Trophoblast cell (in vitro differentiated cells and primary cell): Measurements from ENCODE around the gene BACE1-AS.

Experiments
- DNase-seq, 2 donors: peaks; one replicate each; pipeline ENCODE4 v3.0.0-alpha.2; 2016
- H2AFZ ChIP-seq: 2 replicates; pipeline ENCODE4 v1.6.1; 2013; ENCODE audit warnings: low read length, moderate library complexity, mild to moderate bottlenecking; ENCODE audit not compliant: insufficient read depth, poor library complexity
- H2AK5ac ChIP-seq: 2 replicates; pipeline ENCODE4 v1.6.1; 2013; ENCODE audit warnings: mild to moderate bottlenecking, low read length
- H2BK120ac ChIP-seq: 2 replicates; pipeline ENCODE4 v1.6.1; 2013; ENCODE audit warnings: low read length, mild to moderate bottlenecking, moderate library complexity; ENCODE audit not compliant: insufficient read depth, poor library complexity
- H2BK12ac ChIP-seq: 2 replicates; pipeline ENCODE4 v1.6.1; 2013; ENCODE audit warnings: mild to moderate bottlenecking, low read length, moderate library complexity
- H2BK5ac ChIP-seq: 2 replicates; pipeline ENCODE4 v1.6.1; 2013; ENCODE audit warnings: low read length, low read depth, moderate library complexity, mild to moderate bottlenecking; ENCODE audit not compliant: poor library complexity
- H3K14ac ChIP-seq: 2 replicates; pipeline ENCODE4 v1.6.1; 2013; ENCODE audit warnings: mild to moderate bottlenecking, low read length
- H3K18ac ChIP-seq: 2 replicates; pipeline ENCODE4 v1.6.1; 2013; ENCODE audit warnings: mild to moderate bottlenecking, low read length
- H3K23ac ChIP-seq: 2 replicates; pipeline ENCODE4 v1.6.1; 2013; ENCODE audit warnings: low read length
- H3K27ac ChIP-seq: 2 replicates; pipeline ENCODE4 v1.5.1; 2013; ENCODE audit warnings: low read depth, mild to moderate bottlenecking, inconsistent platforms, low read length, moderate library complexity
- H3K27me3 ChIP-seq: 2 replicates; pipeline ENCODE4 v1.6.1; 2013; ENCODE audit warnings: inconsistent platforms, mild to moderate bottlenecking, low read length, moderate library complexity; ENCODE audit not compliant: insufficient read depth
- H3K36me3 ChIP-seq, 2 experiments: 1 replicate in 1 of 2; 2 replicates in 1 of 2; pipeline ENCODE4 v1.6.1; 2013; ENCODE audit warnings: low read length in 2 of 2, mild to moderate bottlenecking in 2 of 2, moderate library complexity in 1 of 2; ENCODE audit not compliant: insufficient read depth in 2 of 2, control insufficient read depth in 1 of 2
- H3K4ac ChIP-seq: 2 replicates; pipeline ENCODE4 v1.6.1; 2013; ENCODE audit warnings: low read depth, mild to moderate bottlenecking, low read length, moderate library complexity
- H3K4me1 ChIP-seq, 2 experiments: 1 replicate in 1 of 2; 2 replicates in 1 of 2; pipeline ENCODE4 v1.6.1; 2013; ENCODE audit warnings: low read length in 2 of 2, mild to moderate bottlenecking in 2 of 2, moderate library complexity in 1 of 2; ENCODE audit not compliant: insufficient read depth in 2 of 2, control insufficient read depth in 1 of 2
- H3K4me2 ChIP-seq: 2 replicates; pipeline ENCODE4 v1.6.1; 2013; ENCODE audit warnings: inconsistent platforms, mild to moderate bottlenecking, low read length, moderate library complexity
- H3K4me3 ChIP-seq: 2 replicates; pipeline ENCODE4 v1.5.1; 2013; ENCODE audit warnings: mild to moderate bottlenecking, low read depth, low read length, inconsistent platforms
- H3K79me1 ChIP-seq: one replicate; pipeline ENCODE4 v1.6.1; 2013; ENCODE audit warnings: low read length
- H3K79me2 ChIP-seq: 2 replicates; pipeline ENCODE4 v1.6.1; 2013; ENCODE audit warnings: low read length, mild to moderate bottlenecking; ENCODE audit not compliant: control insufficient read depth, insufficient read depth, poor library complexity
- H3K9ac ChIP-seq: 2 replicates; pipeline ENCODE4 v1.6.1; 2013; ENCODE audit warnings: mild to moderate bottlenecking, low read length
- H3K9me3 ChIP-seq: 2 replicates; pipeline ENCODE4 v1.6.1; 2013; ENCODE audit warnings: low read depth, mild to moderate bottlenecking, control low read depth, inconsistent platforms, low read length; ENCODE audit not compliant: insufficient read depth
- H4K12ac ChIP-seq: 2 replicates; pipeline ENCODE4 v1.6.1; 2013; ENCODE audit warnings: low read depth, mild to moderate bottlenecking, low read length, moderate library complexity
- H4K8ac ChIP-seq: 2 replicates; pipeline ENCODE4 v1.6.1; 2013; ENCODE audit warnings: low read depth, mild to moderate bottlenecking, low read length, moderate library complexity
- H4K91ac ChIP-seq: one replicate; pipeline ENCODE4 v1.6.1; 2013; ENCODE audit warnings: low read depth, mild to moderate bottlenecking, low read length, moderate library complexity
- WGBS: extraction: QIAGEN DNeasy Blood & Tissue Kit; methylation state at CpG from one replicate; pipeline ENCODE4 v1.1.7; 2013; ENCODE audit warnings: missing lambda C conversion rate; ENCODE audit not compliant: insufficient read length, insufficient coverage; ENCODE audit errors: extremely low coverage; 5-methylcytosine and 5-hydroxymethylcytosine counted together

Gene BACE1-AS

DNA sequence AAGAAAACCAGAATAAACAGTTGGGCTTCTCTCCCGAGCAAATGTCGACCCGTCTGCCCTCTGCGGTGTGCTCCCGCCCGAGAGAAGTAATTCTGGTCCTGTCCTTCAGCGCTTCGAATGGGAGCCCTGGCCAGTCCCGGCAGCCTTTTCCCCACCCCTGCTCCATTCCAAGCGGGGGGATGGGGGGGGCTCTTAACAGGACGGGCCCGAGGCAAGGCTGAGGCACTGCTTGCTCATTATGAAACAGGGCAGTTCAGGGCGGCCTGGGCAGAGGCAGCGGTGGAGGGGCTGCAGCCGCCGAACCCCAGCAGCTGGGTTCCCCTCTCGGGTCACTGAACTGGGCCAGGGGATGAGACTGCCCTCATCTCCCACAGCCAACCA is 9.1 kb downstream of the BACE1-AS start:
- H3K36me3 ChIP-seq: peaks cover 0 to 4% of the 10 kb centered on the region in 2 experiments
- no peak overlapping the region for H3K4ac ChIP-seq
- no peak overlapping the region for H2AK5ac ChIP-seq
- no peak overlapping the region for H2BK120ac ChIP-seq
- H4K91ac ChIP-seq: no peak overlapping the region
- no peak overlapping the region for H3K18ac ChIP-seq
- H2AFZ ChIP-seq: no peak overlapping the region
- no peak overlapping the region for H3K23ac ChIP-seq
- no peak overlapping the region for H3K4me3 ChIP-seq
- WGBS: no CpG with 5 or more reads among the region's 17 CpGs
- no peak overlapping the region for H2BK12ac ChIP-seq
- H3K9me3 ChIP-seq: no peaks in the 10 kb centered on the region
- H3K9ac ChIP-seq: no peak overlapping the region
- H3K14ac ChIP-seq: no peak overlapping the region
- peak overlapping the region; percentile 17 for H3K4me2 ChIP-seq
- no peak overlapping the region for H4K12ac ChIP-seq
- H4K8ac ChIP-seq: no peak overlapping the region
- H3K4me1 ChIP-seq: peaks cover 9 to 19% of the 10 kb centered on the region in 2 experiments
- H3K79me1 ChIP-seq: peaks cover 5% of the 10 kb centered on the region
- H3K27me3 ChIP-seq: no peaks in the 10 kb centered on the region
- no peak overlapping the region for H3K27ac ChIP-seq
- H3K79me2 ChIP-seq: no peaks in the 10 kb centered on the region
- no peak overlapping the region for H2BK5ac ChIP-seq
- no peak for DNase-seq

DNA sequence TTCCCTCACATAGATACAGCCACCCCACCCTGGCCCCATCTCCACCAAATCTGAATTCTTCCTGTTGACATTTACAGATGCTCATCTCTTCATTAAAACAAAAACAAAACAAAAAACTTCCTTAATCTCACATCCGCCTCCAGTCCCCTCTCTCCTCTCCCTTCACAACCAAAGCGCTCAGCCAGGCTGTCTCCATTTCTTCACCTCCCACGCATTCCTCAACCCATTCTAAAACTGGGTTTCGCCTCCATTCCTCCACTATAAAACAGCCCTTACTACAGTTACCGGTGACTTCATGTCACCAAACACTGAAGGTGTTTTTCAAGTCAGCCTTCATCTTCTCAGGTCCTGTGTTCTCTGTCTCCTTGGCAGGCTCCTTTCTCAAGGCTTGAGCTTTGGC is 9.6 kb downstream of the BACE1-AS start:
- Histone ChIP-seq H3K36me3 (peaks cover 0 to 2% of the 10 kb centered on the region in 2 experiments), H3K27ac (no peak overlapping the region), H2BK120ac (no peak overlapping the region), H3K4ac (no peak overlapping the region), H3K23ac (no peak overlapping the region), H3K9me3 (no peaks in the 10 kb centered on the region), H2AK5ac (no peak overlapping the region), H3K4me3 (no peak overlapping the region), H3K79me2 (no peaks in the 10 kb centered on the region), H4K8ac (no peak overlapping the region), H3K18ac (no peak overlapping the region), H3K4me1 (peaks cover 9 to 19% of the 10 kb centered on the region in 2 experiments), H3K14ac (no peak overlapping the region), H4K12ac (no peak overlapping the region), H3K27me3 (no peaks in the 10 kb centered on the region), H3K9ac (no peak overlapping the region), H2BK5ac (no peak overlapping the region), H3K79me1 (peaks cover 5% of the 10 kb centered on the region), H2BK12ac (no peak overlapping the region), H3K4me2 (peak overlapping the region; percentile 17), H4K91ac (no peak overlapping the region), H2AFZ (no peak overlapping the region)
- DNase-seq: no peak
- 100% methylated on average over 4 of the region's 5 CpGs for WGBS

DNA sequence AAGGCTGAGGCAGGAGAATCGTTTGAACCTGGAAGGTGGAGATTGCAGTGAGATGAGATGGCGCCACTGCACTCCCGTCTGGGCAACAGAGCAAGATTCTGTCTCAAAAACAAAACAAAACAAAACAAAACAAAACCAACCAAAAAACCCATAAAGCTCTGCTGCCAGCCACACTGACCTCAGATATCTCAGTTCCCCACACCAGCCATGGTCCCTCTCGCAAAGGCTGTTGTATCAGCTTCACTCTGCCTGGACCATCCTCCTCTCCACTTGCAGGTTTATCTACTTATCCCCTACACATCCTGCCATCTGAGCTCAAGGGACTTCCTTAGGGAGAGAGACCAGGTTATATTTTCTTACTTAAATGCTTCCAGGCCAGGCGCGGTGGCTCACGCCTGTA is 11.1 kb downstream of the BACE1-AS start:
- Histone ChIP-seq H3K4me1 (peaks cover 9 to 19% of the 10 kb centered on the region in 2 experiments), H3K9ac (no peak overlapping the region), H2BK12ac (no peak overlapping the region), H4K91ac (no peak overlapping the region), H4K12ac (no peak overlapping the region), H2AK5ac (no peak overlapping the region), H3K27me3 (no peaks in the 10 kb centered on the region), H3K14ac (no peak overlapping the region), H3K4me3 (no peak overlapping the region), H4K8ac (no peak overlapping the region), H3K9me3 (no peaks in the 10 kb centered on the region), H3K27ac (no peak overlapping the region), H3K4ac (no peak overlapping the region), H3K18ac (no peak overlapping the region), H3K79me1 (peaks cover 5% of the 10 kb centered on the region), H2BK5ac (no peak overlapping the region), H3K79me2 (no peaks in the 10 kb centered on the region), H3K23ac (no peak overlapping the region), H2AFZ (no peak overlapping the region), H3K4me2 (no peak overlapping the region), H3K36me3 (peaks cover 0 to 3% of the 10 kb centered on the region in 2 experiments), H2BK120ac (no peak overlapping the region)
- no CpG with 5 or more reads among the region's 7 CpGs for WGBS
- no peak for DNase-seq

DNA sequence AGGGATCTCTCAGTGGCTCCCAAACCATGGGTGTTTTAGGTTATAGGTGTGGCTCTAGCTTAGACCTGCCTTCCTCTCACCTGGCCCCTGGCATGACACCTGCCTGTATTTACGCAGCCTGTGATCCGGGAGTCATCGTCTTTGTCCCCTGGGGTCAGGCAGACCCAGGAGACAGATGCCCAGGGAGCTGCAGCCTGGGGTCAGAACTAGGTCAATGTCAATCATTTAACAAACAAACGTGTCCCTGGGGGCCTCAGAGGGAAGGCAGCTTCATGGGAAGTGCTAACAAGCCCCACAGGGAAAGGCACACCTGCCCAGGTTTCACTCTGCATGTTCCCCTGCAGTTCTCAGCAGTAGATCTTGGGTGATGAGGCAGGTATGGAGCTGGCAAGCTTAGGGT is 12.0 kb downstream of the BACE1-AS start:
- peaks cover 5% of the 10 kb centered on the region for H3K79me1 ChIP-seq
- no peak overlapping the region for H2AK5ac ChIP-seq
- no peak overlapping the region for H3K27ac ChIP-seq
- H3K4ac ChIP-seq: no peak overlapping the region
- H2AFZ ChIP-seq: no peak overlapping the region
- WGBS: no CpG with 5 or more reads among the region's 4 CpGs
- no peak overlapping the region for H3K18ac ChIP-seq
- no peak overlapping the region for H3K23ac ChIP-seq
- no peaks in the 10 kb centered on the region for H3K27me3 ChIP-seq
- H4K91ac ChIP-seq: no peak overlapping the region
- H3K4me1 ChIP-seq: peaks cover 9 to 19% of the 10 kb centered on the region in 2 experiments
- no peak overlapping the region for H3K4me3 ChIP-seq
- no peak overlapping the region for H4K8ac ChIP-seq
- H4K12ac ChIP-seq: no peak overlapping the region
- no peak overlapping the region for H2BK120ac ChIP-seq
- H2BK12ac ChIP-seq: no peak overlapping the region
- no peak for DNase-seq
- H3K9me3 ChIP-seq: no peaks in the 10 kb centered on the region
- H3K14ac ChIP-seq: no peak overlapping the region
- peaks cover 0 to 3% of the 10 kb centered on the region in 2 experiments for H3K36me3 ChIP-seq
- H2BK5ac ChIP-seq: no peak overlapping the region
- H3K9ac ChIP-seq: no peak overlapping the region
- no peak overlapping the region for H3K4me2 ChIP-seq
- H3K79me2 ChIP-seq: no peaks in the 10 kb centered on the region
